Activated CD4-positive, alpha-beta T cell treated with anti-CD3 and anti-CD28 coated beads for 1 hour (primary cell): ENCODE results near the gene MDM4.
A peak's percentile ranks its signal among the peaks of the same experiment; 100 is the strongest.
"Not testable (repeated sequence)": the region's sequence is repeated elsewhere in the genome, so short reads cannot be mapped to it uniquely, and the experiment has no call there.

Source experiments
- DNase-seq: peaks from one replicate; pipeline ENCODE4 v3.0.0-alpha.2; 2020

Gene MDM4

GRCh38 chr1:204563780-204564179 is 47.6 kb downstream of the MDM4 start:
- no peak for DNase-seq

DNA sequence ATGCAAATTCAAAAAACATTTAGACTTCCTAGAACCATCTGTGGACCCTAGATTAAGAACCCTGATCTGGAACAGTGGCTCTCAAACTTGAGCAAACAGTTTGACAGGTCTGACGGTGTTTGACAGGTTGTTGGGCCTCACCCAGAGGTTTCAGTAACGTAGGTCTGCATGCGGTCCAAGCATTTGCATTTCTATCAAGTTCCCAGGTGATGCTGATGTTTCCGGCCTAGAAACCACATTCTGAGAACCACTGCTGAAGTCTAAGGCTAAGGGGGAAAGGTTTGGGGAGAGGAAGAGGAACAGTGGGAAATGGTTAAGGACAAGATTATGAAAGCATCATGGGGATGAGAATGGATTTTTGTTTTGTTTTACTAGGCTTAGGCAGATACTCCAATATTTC is 48.6 kb downstream of the MDM4 start:
- DNase-seq, result no peak

- peak; percentile 30 for DNase-seq
Observed at GRCh38 chr1:204565617-204566582, 49.7 kb downstream of the MDM4 start.

DNA sequence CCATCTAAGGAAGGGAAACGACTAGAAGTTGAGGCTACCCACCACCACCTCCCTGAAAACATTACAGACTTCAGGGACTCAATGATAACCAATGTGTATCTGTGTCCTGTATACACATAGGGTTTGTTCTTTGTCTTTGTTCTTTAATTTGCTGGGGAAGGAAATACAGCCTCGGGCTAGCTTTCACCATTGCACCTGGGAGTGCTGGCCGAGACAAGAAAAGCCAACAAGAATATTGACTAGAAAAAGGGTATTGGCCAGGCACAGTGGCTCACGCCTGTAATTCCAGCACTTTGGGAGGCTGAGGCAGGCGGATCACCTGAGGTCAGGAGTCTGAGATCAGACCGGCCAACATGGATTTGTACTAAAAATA is 50.4 kb downstream of the MDM4 start:
- DNase-seq, result no peak

- no peak for DNase-seq
Observed at GRCh38 chr1:204567071-204567470, 50.9 kb downstream of the MDM4 start.

DNA sequence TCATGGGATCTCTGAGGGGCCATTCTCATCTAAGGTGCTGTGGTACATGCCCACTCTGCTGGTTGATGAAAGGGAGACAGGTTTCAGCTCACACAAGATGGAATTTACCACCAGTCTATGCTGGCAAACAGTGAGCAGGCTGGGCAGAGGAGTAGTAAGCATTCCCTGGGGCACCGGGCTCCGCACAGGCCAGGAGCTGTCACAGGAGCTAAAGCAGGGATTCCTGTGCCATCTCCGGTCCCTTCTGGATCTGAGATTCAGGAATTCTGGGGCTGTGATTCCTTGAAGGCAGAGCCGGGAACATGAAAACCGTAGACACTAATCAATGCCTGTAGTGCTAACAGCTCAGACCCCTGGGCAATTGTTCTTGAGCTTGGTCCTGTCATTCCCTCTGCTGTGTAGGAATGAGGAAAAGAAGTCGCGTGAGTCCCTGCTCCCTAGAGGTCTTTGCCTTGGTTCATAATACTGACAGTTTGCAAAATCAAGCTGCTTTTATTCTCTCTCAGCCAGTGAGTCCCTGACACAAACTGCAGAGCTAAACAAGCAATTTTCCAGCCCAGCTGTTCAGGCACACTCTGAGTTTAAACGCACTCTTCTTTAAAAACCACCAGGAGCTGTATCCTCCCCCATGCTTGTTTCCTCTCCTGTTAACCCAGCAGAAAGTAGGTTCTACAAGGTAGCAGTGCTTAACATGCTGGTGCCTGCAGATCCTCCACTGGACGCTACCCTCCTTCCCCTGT is 52.5 kb downstream of the MDM4 start:
- no peak for DNase-seq

DNA sequence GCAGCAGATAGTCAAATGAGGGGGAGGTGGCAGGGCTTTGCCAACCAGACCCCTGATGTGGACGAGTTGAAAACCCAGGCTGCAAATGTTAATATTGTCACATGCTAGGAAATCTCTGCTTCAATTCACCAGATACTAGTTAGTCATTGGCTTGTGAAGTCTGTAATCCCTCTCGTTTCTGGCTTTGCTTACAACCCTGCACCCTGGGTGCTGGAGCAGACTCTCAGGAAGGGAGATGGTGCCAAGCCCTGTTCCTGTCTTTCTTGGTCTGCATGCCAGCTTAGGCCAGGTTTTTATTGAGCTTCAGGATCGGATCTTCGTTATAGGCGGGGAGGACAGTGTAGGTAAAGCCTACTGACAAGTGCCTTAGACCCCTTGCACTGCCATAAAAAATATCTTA is 53.3 kb downstream of the MDM4 start:
- DNase-seq, result no peak

DNA sequence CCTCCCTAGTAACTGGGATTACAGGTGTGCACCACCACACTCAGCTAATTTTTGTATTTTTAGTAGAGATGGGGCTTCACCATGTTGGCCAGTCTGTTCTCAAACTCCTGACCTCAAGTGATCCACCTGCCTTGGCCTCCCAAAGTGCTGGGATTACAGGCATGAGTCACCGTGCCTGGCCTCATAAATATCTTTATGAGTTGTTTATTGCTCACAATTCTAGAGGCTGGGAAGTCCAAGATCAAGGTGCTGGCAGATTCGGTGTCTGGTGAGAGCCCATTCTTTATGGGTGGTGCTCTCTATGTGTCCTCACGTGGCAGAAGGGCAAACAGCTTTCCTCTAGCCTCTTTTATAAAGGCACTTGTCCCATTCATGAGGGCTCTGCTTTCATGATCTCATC is 53.8 kb downstream of the MDM4 start:
- DNase-seq, result not testable (repeated sequence)

DNA sequence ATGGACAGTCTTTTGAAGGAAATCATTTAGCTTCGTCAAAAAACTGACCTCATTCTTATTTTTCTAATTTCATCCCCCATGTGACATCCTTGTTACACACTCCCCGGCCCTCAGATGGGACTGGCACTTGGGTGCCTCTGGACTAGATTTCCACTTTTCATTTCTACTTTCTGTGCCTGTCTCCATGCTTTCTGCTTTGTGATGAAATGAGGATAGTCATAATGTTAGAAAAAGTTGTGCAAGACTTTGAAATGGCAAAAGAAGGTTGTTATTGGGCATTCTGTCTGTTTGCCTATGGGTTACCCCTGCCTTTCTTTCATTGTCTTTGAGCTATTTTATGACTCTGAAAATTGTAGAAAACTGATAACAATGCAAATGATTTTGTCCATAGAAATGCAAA is 54.9 kb downstream of the MDM4 start:
- DNase-seq, result no peak

GRCh38 chr1:204571631-204572030 is 55.4 kb downstream of the MDM4 start:
- no peak for DNase-seq

DNA sequence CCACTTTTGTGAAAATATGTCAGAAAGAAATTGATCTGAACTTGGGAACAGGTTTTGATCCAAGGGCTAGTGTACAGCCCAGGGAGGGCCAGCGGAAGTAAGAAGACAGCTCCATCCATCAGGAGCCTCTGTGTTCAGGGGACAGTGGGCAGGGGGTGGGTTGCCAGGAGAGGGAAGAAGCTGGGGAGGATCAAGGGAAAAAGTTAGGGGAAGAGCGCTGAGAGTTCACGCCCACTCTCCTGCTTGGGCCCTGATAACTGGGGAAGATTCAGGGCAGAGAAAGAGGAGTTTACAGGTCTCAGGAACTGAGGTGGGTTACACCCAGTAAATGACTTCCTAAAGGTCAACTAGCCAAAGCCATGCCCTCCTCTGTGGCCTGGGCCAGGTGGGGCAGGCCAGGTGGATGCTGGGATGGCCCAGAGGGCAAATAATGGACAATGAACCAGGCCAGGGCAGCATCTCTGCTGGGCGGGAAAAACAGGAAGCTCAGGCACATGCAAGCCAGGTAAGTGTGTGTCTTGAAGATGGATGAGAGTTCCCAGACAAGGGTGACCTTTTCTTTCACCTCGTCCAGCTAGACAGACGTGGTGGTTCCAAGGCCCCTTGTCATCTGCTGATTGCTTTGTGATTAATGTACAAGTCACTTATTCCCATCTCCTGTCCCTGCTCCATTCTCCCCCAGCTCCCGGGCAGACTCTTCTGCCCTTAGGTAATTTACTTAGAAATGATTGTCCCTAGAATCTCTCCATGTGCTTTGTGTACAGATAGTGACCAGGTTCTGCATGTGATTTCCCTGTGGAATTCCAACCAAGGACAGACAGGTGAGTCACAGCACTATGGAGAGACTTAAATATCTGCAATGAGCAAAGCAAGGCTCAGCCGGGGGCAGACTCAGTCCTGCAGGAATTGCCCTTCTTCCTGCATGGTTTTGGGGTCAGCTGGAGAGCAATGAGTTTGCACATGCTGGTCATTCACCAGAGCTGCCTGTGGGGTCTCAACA is 57.0 kb downstream of the MDM4 start:
- no peak for DNase-seq

GRCh38 chr1:204574016-204574864 is 58.0 kb downstream of the MDM4 start:
- DNase-seq, result no peak

GRCh38 chr1:204574865-204575163 is 58.6 kb downstream of the MDM4 start:
- DNase-seq, result no peak

DNA sequence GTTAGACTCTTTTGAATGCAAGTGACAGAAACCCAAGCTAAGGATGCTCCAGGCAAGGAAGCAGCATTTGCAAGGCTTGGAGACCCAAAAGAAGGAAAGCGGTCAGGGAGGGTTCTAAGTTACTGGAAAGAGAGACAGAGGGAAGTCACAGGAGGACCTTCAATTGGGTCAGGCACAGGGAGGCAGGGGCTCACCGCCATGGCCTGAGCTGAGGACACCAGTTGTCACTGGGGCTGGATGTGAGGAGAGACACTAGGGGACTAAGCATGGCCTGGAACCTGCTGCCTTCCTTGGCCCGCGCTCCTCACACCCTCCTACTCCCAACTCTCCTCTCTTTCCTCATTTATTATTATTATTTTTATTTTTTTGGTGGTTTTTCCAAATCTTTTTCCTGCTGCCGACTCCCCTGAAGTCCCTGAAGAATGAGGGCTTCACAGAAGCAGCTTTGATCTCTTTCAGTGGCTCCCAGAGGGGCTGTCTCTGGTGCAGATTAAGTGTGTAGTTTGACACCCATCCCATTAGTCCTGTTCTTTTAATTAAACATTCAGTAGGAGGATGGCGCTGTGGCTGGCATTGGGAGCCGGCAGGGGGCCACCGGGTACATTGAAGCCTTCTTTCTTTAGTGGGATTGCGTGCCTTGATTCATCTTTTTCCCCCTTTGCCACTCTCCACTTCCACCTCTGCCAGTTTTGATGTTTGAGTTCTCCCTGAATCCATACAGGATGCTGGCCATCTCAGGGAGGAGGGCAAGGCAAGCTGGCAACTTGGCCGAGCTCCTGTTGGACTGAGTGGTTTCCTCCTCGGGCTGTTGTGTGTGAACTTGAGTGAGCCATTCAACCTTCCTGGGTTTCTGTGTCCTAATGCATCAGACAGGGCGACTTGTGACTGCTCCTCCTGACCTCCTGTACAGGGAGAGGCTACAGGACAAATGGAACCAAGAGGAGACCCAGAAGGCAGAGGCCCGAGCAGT is 59.3 kb downstream of the MDM4 start:
- DNase-seq, result no peak

DNA sequence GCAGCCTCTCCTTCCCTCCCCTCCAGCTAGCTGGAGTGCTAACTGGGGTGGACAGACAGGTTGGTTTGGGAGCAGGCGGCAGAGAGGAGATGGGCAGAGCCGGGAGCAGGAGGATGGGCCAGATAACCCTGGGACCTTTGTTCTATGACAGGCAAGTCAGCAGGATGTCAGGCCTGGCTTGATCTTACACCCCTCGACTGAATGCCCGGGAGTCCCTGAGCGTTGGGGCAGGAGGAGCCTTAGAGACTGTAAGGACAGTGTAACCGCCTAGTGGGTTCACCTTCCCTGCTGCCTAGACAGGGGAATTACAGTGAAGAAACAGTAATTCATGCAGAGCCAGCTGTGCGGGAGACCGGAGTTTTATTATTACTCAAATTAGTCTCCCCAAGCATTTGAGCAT is 60.2 kb downstream of the MDM4 start:
- no peak for DNase-seq

- DNase-seq, result no peak
Observed at GRCh38 chr1:204577794-204578478, 61.7 kb downstream of the MDM4 start.

- DNase-seq, result no peak
Observed at GRCh38 chr1:204578867-204579664, 62.9 kb downstream of the MDM4 start.

DNA sequence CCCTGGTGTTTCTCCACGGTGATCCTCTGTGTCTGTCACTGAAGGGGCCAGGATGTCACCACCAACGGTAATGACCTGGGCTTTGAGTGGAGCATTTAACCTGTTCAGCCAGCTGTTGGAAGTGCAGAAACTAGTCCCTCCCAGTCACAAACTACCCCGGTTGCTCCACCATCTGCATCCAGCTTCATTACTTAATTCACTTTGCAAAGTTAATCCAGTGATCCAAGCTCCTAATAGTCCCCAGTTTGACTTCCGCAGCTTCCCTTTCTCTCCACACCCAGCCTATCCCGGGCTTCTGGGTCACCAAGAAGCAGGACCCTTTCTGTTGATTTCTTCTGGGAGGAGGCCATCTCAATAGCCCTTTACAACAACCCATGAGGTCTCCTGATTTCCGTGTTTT is 63.5 kb downstream of the MDM4 start:
- DNase-seq, result no peak

DNA sequence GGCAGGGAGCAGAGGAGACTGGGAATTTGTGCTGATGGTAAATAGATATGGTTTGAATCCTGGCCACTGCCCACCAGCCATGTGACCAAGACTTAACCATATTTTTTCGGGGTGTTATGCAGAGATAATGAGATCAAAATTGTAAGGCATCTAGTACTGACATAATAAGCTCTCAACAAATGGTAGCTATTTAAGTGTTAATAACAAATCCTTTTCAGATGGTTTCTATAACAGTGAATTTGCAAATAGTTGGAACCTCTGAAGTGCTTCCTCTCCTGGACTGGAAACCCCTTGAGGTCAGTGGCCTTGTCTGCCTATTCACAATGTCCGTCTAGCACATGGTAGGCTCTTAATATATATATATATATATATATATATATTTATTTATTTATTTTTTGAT is 64.7 kb downstream of the MDM4 start:
- DNase-seq, result no peak
